Neutrophil (primary cell): ENCODE data around the gene TMC2.

Experiments used
- H3K27ac ChIP-seq: fragments of 200-600 bp; sonication (generic); 2 replicates; pipeline ENCODE4 v1.5.1; 2016; ENCODE audit warnings: mild to moderate bottlenecking, moderate library complexity
- H3K27me3 ChIP-seq: fragments of 200-600 bp; sonication (generic); 2 replicates; pipeline ENCODE4 v1.6.0; 2016; ENCODE audit warnings: mild to moderate bottlenecking
- H3K36me3 ChIP-seq: fragments of 200-600 bp; sonication (generic); 2 replicates; pipeline ENCODE4 v1.5.1; 2017
- H3K4me1 ChIP-seq, 2 experiments: fragments of 200-600 bp in 1 of 2; sonication (generic) in 1 of 2; 1 replicate in 1 of 2; 2 replicates in 1 of 2; pipeline versions ENCODE4 v1.5.1 to v1.6.1; 2013 to 2016; ENCODE audit warnings: low read depth in 1 of 2, low read length in 1 of 2, mild to moderate bottlenecking in 1 of 2, moderate library complexity in 1 of 2; ENCODE audit not compliant: control insufficient read depth in 1 of 2, insufficient read depth in 1 of 2
- H3K4me3 ChIP-seq, 2 experiments: fragments of 200-600 bp in 1 of 2; sonication (generic) in 1 of 2; 1 replicate in 1 of 2; 2 replicates in 1 of 2; pipeline ENCODE4 v1.5.1; 2013 to 2016; ENCODE audit warnings: low read depth in 1 of 2, low read length in 1 of 2, mild to moderate bottlenecking in 1 of 2, moderate library complexity in 1 of 2
- H3K9me3 ChIP-seq: fragments of 200-600 bp; sonication (generic); 2 replicates; pipeline ENCODE4 v1.5.1; 2016
- CTCF ChIP-seq: fragments of 200-600 bp; sonication (generic); IDR thresholded peaks from 2 replicates; pipeline ENCODE4 v1.5.1; 2016; ENCODE audit warnings: antibody characterized with exemption

The TMC2 gene

DNA sequence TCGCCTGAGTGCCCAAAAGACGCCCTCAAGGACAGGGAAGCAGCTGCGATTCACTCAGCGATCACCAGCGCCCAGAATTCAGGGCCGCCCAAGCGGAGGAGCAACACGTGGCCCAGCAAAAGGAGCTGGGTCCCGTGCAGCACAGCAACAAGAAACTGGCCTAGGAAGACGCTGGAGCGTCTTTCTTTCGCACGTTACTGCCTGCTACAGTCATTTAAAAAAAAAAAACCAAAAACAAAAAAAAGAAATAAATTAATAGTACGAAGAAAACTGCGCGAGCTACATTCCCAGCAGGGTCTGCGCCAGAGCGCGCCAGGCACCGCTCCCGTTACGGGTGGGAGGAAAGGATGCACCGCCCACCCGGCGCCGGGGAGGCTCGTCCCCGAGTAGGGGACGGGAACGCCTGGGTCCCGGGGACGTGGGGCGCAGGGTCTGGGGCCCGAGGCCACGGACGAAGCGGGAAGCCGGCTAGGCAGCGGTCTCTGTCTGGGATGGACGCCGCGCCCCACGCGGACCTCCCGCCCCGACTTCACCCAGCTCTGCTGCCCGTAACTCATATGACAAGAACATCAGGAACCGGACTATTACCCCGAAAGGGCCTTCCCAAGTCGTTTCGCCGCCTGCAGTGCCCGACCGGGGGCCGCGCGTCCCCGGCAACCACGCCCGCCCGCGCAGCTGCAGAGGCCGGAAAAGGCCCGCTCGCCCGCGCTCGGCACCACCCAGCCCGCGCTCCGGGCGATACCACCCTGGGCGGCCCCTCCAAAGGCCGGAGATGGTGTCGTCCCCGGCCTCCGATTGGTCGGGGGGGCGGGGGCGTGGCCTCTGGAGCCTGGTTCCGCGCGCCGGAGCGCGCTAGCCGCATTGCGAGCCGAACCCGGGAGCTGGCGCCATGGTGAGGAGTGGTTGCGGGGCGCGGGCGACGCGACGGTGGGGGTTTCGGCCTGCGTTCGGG, 115.7 kb downstream of the TMC2 start, which contains the start of gene NOP56:
NOP56 (plus strand) TSS at position 861 of the 952 bp plus-strand sequence; CDS start at position 890, 29 bp downstream.
- peak; percentile 10 for TF ChIP-seq CTCF
- Histone ChIP-seq H3K27ac (peak within 1 kb of the TSS; percentile 78), H3K36me3 (peaks cover 21% of the 10 kb centered on the region)

GRCh38 chr20:2652724-2653555, 116.6 kb downstream of the TMC2 start:
- Histone ChIP-seq H3K4me3 (peak overlapping the region; percentile 89 to 100), H3K27ac (peak overlapping the region; percentile 78), H3K9me3 (no peaks in the 10 kb centered on the region), H3K4me1 (peaks cover 14 to 23% of the 10 kb centered on the region in 2 experiments), H3K27me3 (no peaks in the 10 kb centered on the region), H3K36me3 (peaks cover 25% of the 10 kb centered on the region)
- no peak for TF ChIP-seq CTCF

More for the DNA sequence above, 115.7 kb downstream of the TMC2 start, which contains the start of gene NOP56:
- Histone ChIP-seq H3K27me3 (no peaks in the 10 kb centered on the region), H3K9me3 (no peaks in the 10 kb centered on the region), H3K4me3 (peak within 1 kb of the TSS; percentile 89 to 100), H3K4me1 (peaks cover 14 to 23% of the 10 kb centered on the region in 2 experiments)

DNA sequence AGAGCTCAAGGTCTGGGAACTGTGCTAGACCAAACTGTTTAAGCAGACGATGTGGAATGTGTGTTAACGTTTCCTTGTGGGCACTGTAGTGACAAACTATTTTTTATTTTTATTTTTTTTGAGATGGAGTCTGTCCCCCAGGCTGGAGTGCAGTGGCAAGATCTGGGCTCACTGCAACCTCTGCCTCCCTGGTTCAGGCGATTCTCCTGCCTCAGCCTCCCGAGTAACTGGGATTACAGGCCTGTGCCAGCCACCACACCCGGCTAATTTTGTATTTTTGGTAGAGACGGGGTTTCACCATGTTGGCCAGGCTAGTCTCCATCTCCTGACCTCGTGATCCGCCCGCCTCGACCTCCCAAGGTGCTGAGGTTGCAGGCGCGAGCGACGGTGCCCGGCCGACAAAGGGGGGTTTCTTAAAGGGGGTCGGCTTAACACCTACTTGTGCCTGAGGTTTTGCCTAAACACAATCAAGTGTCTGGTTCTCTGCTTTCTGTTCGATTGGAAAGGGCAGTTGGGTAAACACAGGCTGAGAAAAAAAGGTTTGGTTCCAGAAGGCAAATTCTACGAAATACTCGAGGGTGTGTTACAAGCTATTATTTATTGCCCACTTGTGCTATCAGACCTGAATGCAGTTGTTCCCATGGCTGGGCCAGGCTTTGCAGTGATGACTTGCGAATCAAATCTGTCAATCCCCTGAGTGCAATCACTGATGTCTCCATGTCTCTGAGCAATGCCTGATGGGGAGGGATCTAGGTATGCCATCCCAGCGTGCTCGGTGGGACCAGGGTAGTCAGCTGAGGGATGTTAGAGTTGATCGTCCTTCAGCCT, 117.4 kb downstream of the TMC2 start:
- Histone ChIP-seq H3K4me3 (peak overlapping the region; percentile 89 to 100), H3K27me3 (no peaks in the 10 kb centered on the region), H3K9me3 (no peaks in the 10 kb centered on the region), H3K4me1 (peaks cover 14 to 23% of the 10 kb centered on the region in 2 experiments), H3K27ac (no peak overlapping the region), H3K36me3 (peaks cover 33% of the 10 kb centered on the region)
- no peak for TF ChIP-seq CTCF

GRCh38 chr20:2654384-2654822, 118.0 kb downstream of the TMC2 start:
- Histone ChIP-seq H3K4me3 (no peak overlapping the region), H3K36me3 (peaks cover 39% of the 10 kb centered on the region), H3K27me3 (no peaks in the 10 kb centered on the region), H3K27ac (no peak overlapping the region), H3K4me1 (peaks cover 14 to 23% of the 10 kb centered on the region in 2 experiments), H3K9me3 (no peaks in the 10 kb centered on the region)
- no peak for TF ChIP-seq CTCF

GRCh38 chr20:2654831-2655230, 118.5 kb downstream of the TMC2 start:
- H3K27ac ChIP-seq, result no peak overlapping the region
- H3K9me3 ChIP-seq, result no peaks in the 10 kb centered on the region
- H3K4me3 ChIP-seq, result no peak overlapping the region
- peaks cover 14 to 23% of the 10 kb centered on the region in 2 experiments for H3K4me1 ChIP-seq
- peaks cover 43% of the 10 kb centered on the region for H3K36me3 ChIP-seq
- no peak for TF ChIP-seq CTCF
- no peaks in the 10 kb centered on the region for H3K27me3 ChIP-seq
